BJ (cell line): ENCODE results near the gene DPEP1. TPM values are rescaled to one million over a fixed set of nuclear protein-coding genes. Genes with fewer than 3 reads are reported as not detected.
"Not testable (repeated sequence)": the region's sequence is repeated elsewhere in the genome, so short reads cannot be mapped to it uniquely, and the experiment has no call there.

Source experiments
- CTCF ChIA-PET: fragments of 350-600 bp; formaldehyde crosslinking; extraction: SDS; loops from one replicate; lab custom pipeline; 2021; ENCODE audit warnings: antibody characterized with exemption, inconsistent platforms; lab: Yijun Ruan, JAX
- POLR2A ChIA-PET: fragments of 300-600 bp; sonication (Branson Sonifier 250); formaldehyde crosslinking; extraction: SDS; loops from one replicate; lab custom pipeline; 2021; ENCODE audit warnings: antibody characterized with exemption; lab: Charles Lee
- DNase-seq: peaks from one replicate; pipeline ENCODE4 v3.0.0-alpha.2; 2011; ENCODE audit warnings: low read depth
- H3K27me3 ChIP-seq: 2 replicates; pipeline ENCODE4 v1.6.0; 2011; ENCODE audit warnings: low read length; ENCODE audit not compliant: control insufficient read depth, insufficient read depth
- H3K36me3 ChIP-seq: 2 replicates; pipeline ENCODE4 v1.5.1; 2011; ENCODE audit warnings: low read length; ENCODE audit not compliant: control insufficient read depth, insufficient read depth
- H3K4me3 ChIP-seq: 2 replicates; pipeline ENCODE4 v1.5.1; 2011; ENCODE audit warnings: low read depth, mild to moderate bottlenecking, control low read depth, low read length
- polyA plus RNA-seq: library from polyadenylated mRNA; depleted of rRNA; stranded (reverse); fragments of >200 nt; gene quantifications from 2 replicates; pipeline ENCODE4 v1.2.3, GENCODE V29; 2011
- TF ChIP-seq, protein P1 (sequence below): IDR thresholded peaks from 2 replicates; pipeline ENCODE4 v1.5.1; 2011; ENCODE audit warnings: low read depth, mild to moderate bottlenecking, control low read depth, inconsistent platforms, low read length, moderate library complexity; ENCODE audit not compliant: insufficient read depth

The DPEP1 gene
- polyA plus RNA-seq, 1 experiment: not detected

DNA sequence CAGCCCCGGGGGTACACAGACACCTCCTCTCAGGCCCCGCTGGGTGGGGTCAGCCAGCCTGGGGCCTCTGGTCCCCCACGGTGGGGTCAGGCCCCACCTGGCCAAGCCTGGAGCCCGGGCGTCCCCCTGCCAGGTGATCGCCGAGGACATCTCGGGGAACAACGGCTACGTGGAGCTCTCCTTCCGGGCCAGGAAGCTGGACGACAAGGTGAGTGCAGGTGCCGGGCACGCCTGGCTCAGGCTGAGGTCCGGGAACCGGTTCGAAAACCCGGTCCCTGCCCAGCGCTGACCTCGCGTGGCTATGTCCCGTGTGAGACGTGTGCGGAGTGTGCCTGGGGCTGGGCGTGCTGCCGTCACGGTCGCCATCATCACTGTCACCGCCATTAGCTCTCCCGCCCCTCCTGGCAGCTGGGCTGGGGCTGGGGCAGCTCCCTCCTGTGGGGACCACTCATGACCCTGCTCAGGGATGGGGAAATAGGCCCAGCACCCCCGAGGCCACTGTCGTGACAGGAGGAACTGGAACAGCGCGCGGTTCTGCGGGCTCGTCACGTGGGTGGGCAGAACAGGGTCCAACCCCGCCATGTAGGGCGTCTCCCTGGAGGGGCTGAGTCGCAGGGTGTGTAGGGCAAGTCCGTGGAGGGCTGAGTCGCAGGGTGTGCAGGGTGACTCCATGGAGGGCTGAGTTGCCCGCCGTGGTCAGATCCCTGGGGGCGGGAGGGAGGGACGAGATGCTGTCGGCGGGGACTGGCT, 29.4 kb upstream of the DPEP1 start:
- TF ChIP-seq, protein P1, sequence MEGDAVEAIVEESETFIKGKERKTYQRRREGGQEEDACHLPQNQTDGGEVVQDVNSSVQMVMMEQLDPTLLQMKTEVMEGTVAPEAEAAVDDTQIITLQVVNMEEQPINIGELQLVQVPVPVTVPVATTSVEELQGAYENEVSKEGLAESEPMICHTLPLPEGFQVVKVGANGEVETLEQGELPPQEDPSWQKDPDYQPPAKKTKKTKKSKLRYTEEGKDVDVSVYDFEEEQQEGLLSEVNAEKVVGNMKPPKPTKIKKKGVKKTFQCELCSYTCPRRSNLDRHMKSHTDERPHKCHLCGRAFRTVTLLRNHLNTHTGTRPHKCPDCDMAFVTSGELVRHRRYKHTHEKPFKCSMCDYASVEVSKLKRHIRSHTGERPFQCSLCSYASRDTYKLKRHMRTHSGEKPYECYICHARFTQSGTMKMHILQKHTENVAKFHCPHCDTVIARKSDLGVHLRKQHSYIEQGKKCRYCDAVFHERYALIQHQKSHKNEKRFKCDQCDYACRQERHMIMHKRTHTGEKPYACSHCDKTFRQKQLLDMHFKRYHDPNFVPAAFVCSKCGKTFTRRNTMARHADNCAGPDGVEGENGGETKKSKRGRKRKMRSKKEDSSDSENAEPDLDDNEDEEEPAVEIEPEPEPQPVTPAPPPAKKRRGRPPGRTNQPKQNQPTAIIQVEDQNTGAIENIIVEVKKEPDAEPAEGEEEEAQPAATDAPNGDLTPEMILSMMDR: no peak
- ChIA-PET POLR2A (no interaction called here), CTCF (interaction anchor here (1.1 kb wide), 1 partner anchor 57 kb away, joined by 4 read pairs; no protein-coding TSS in a partner anchor)
- no peaks in the 10 kb centered on the region for H3K27me3 ChIP-seq
- DNase-seq: no peak
- H3K36me3 ChIP-seq: no peaks in the 10 kb centered on the region
- no peak overlapping the region for H3K4me3 ChIP-seq

DNA sequence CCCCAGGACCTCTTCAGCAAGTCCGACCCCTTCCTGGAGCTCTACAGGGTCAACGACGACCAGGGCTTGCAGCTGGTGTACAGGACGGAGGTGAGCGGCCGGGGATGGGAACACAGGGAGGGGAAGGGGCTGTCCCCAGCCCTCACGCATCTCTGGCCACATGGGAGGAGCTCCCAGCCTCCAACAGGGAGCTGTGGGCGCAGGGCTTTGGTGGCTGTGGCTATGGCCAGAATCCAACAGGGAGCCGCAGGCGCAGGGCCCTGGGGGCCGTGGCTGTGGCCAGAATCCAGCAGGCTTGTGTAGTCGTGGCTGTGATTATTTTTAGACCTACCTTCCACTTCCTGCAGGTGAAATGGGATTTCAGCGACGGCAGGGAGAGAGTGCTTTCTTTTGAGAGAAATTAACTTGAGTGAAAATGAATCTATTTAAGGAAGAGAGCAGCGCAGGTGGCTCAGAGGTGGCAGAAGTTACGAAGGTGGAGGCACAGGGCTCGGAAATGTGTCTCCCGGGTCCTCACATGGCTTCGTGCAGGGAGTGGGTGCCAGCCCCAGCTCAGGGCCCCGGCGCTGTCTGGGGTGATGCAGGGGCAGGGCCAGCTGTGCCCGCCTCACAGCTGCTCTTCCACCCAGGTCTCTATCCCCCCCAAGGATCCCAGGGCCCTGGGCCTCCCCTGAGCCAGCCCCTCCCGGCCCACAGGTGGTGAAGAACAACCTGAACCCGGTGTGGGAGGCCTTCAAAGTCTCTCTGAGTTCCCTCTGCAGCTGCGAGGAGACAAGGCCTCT, 28.5 kb upstream of the DPEP1 start:
- CTCF ChIA-PET: no interaction called here
- POLR2A ChIA-PET: no interaction called here

DNA sequence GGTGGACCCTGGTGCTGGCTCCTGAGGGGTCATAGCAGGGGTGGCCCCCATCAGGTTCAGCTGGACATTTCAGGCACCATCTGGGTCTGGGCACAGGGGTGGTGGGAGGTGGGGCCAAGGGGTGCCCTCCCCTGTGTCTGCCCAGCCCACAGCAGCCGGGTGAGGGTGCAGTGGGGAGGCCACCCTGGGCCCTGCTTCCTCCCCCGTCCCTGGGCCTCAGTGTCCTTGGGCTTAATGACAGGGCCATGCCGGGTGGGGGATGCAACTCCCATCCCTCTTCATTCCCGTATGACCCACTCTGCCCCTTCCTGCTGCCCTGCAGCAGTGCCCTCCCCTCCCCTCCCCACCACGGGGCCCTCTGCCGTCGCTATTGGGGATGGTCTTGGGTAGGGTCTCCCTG, 27.2 kb upstream of the DPEP1 start:
- CTCF ChIA-PET: no interaction called here
- H3K4me3 ChIP-seq: no peak overlapping the region
- no peaks in the 10 kb centered on the region for H3K27me3 ChIP-seq
- no peak for DNase-seq
- POLR2A ChIA-PET: no interaction called here
- TF ChIP-seq, protein P1: no peak
- H3K36me3 ChIP-seq: no peaks in the 10 kb centered on the region

More for the DNA sequence above, 28.5 kb upstream of the DPEP1 start:
- no peaks in the 10 kb centered on the region for H3K27me3 ChIP-seq
- TF ChIP-seq, protein P1: no peak
- H3K36me3 ChIP-seq: no peaks in the 10 kb centered on the region
- no peak overlapping the region for H3K4me3 ChIP-seq
- no peak for DNase-seq

DNA sequence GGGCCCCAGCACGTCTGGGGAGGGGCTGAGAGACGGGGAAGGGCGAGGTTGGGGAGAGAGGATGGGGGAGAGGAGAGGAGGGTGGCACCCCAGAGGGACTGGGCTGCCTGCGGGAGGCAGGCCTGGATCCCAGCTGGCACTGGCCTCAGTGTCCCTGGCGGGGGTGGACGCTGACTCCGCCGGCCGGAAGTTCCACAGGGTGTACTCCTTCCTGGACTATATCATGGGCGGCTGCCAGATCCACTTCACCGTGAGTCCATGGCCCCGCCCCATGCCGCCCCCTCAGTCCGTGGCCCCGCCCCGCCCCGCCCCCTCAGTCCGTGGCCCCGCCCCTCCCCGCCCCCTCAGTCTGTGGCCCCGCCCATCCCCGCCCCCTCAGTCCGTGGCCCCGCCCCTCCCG, 26.6 kb upstream of the DPEP1 start:
- no peak for DNase-seq
- ChIA-PET POLR2A (no interaction called here), CTCF (no interaction called here)
- Histone ChIP-seq H3K4me3 (no peak overlapping the region), H3K27me3 (no peaks in the 10 kb centered on the region), H3K36me3 (no peaks in the 10 kb centered on the region)
- TF ChIP-seq, protein P1: no peak

DNA sequence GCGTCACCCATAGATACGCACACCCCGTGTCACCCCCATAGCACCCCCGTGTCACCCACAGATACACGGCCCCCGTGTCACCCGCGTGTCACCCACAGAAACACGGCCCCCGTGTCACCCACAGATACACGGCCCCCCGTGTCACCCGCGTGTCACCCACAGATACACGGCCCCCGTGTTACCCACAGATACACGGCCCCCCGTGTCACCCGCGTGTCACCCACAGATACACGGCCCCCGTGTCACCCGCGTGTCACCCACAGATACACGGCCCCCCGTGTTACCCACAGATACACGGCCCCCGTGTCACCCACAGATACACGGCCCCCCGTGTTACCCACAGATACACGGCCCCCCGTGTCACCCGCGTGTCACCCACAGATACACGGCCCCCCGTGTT, 25.8 kb upstream of the DPEP1 start:
- H3K36me3 ChIP-seq, CTCF ChIA-PET: not testable (repeated sequence)

More for the DNA sequence above, 25.8 kb upstream of the DPEP1 start:
- H3K27me3 ChIP-seq, POLR2A ChIA-PET, H3K4me3 ChIP-seq, DNase-seq: not testable (repeated sequence)
